GM18517 (cell line): Measurements from ENCODE around the gene GTF2F2.

Source experiments
- ATAC-seq: cut with Tn5 transposase; IDR thresholded peaks from one replicate; pipeline ENCODE4 v1.9.1; 2021; ENCODE audit warnings: mild to moderate bottlenecking, moderate library complexity; ENCODE audit not compliant: unreplicated experiment

The GTF2F2 gene

DNA sequence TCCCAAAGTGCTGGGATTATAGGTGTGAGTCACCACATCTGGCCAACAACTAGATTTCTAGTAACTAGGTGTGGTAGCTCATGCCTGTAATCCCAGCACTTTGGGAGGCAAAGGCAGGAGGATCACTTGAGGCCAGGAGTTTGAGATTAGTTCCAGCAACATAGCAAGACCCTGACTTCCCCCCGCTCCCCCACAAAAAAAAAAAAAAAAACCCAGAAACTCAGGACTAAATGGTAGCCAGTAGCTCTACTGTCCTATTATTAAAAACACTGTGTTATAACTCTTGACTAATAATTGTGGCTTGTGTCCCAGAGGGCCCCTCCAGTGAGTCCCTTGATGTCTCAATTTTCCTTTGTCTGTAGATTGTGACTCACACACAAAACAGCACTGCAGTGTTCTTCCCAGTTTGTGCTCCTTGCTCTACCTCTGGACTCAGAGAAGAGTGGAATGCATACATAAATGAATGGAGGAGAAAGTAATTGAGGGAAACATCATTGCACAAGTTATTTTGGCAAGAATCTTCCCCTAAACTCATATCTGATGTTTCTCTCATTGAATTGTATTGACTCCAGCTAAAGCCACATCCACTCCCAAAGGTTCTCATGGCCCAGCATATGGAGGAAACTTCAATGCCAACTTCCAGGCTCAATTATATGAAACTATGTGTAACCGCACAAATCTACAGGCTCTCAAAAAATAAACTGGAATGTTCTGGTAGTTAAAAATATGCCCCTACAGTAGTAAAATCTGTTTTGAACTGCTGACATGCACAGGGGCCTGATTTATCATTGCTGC lies 211.9 kb downstream of the GTF2F2 start:
- ATAC-seq, result no peak

GRCh38 chr13:45332831-45333219 lies 212.5 kb downstream of the GTF2F2 start:
- ATAC-seq, result no peak

GRCh38 chr13:45333251-45333976 lies 213.1 kb downstream of the GTF2F2 start:
- no peak for ATAC-seq
